Activated CD4-positive, alpha-beta T cell treated with anti-CD3 and anti-CD28 coated beads, Interleukin-2, amount 10 ng/mL, durations not matched to agents 24 days and 14 days (primary cell): ENCODE data around the gene DIS3L2. TPM values are rescaled to one million over a fixed set of nuclear protein-coding genes. Genes with fewer than 3 reads are reported as not detected.

Experiments used
- DNase-seq: peaks from one replicate; pipeline ENCODE4 v3.0.0; 2022
- H3K27ac Mint-ChIP-seq: one replicate; pipeline ENCODE4 v1.8.0; 2022; ENCODE audit warnings: mild to moderate bottlenecking, mixed read lengths
- H3K27me3 Mint-ChIP-seq: one replicate; pipeline ENCODE4 v1.8.0; 2022; ENCODE audit warnings: mixed read lengths
- H3K36me3 Mint-ChIP-seq: one replicate; pipeline ENCODE4 v1.8.0; 2022; ENCODE audit warnings: low read depth, mild to moderate bottlenecking, mixed read lengths
- H3K4me1 Mint-ChIP-seq: one replicate; pipeline ENCODE4 v1.8.0; 2021; ENCODE audit warnings: mixed read lengths
- H3K4me3 Mint-ChIP-seq: one replicate; pipeline ENCODE4 v1.8.0; 2022; ENCODE audit warnings: mild to moderate bottlenecking, moderate library complexity, mixed read lengths
- H3K9me3 Mint-ChIP-seq: one replicate; pipeline ENCODE4 v1.8.0; 2021; ENCODE audit warnings: mixed read lengths
- intact Hi-C: fragments of 100-400 bp; cut with micrococcal nuclease; formaldehyde crosslinking; loops from one replicate; pipeline ENCODE4 v1.15.1; 2023
- total RNA-seq: library from RNA; stranded (reverse); gene quantifications from 2 replicates; pipeline ENCODE4 v1.2.3, GENCODE V29; 2022

The DIS3L2 gene
- total RNA-seq, 1 donor from 2014 or later, result 27.8 TPM

GRCh38 chr2:231925303-231926179 is 36.0 kb upstream of the DIS3L2 start:
- Mint-ChIP-seq H3K9me3 (no peaks in the 10 kb centered on the region), H3K27me3 (peaks cover 53% of the 10 kb centered on the region), H3K4me1 (peaks cover 10% of the 10 kb centered on the region), H3K27ac (no peak overlapping the region), H3K4me3 (peak overlapping the region; percentile 51), H3K36me3 (no peaks in the 10 kb centered on the region)
- DNase-seq, result peak; percentile 91
- intact Hi-C loops, result loop anchor here (1.0 kb wide), 2 partner anchors 217 to 402 kb away; no protein-coding TSS in a partner anchor

GRCh38 chr2:231926180-231926741 is 35.3 kb upstream of the DIS3L2 start, which contains the start of gene NPPC:
NPPC (minus strand) TSS chr2:231926396; CDS start chr2:231926249, 147 bp downstream.
- peaks cover 55% of the 10 kb centered on the region for H3K27me3 Mint-ChIP-seq
- H3K27ac Mint-ChIP-seq, result no peak within 1 kb of the TSS

GRCh38 chr2:231926761-231927565 is 34.5 kb upstream of the DIS3L2 start:
- no peak for DNase-seq
- Mint-ChIP-seq H3K4me1 (peaks cover 10% of the 10 kb centered on the region), H3K27me3 (peaks cover 55% of the 10 kb centered on the region), H3K36me3 (no peaks in the 10 kb centered on the region), H3K9me3 (no peaks in the 10 kb centered on the region), H3K27ac (no peak overlapping the region), H3K4me3 (peak overlapping the region; percentile 63)
- intact Hi-C loops, result no loop called here

More at GRCh38 chr2:231926180-231926741, 35.3 kb upstream of the DIS3L2 start, which contains the start of gene NPPC:
- intact Hi-C loops, result no loop called here
- Mint-ChIP-seq H3K36me3 (no peaks in the 10 kb centered on the region), H3K4me1 (peaks cover 10% of the 10 kb centered on the region), H3K9me3 (no peaks in the 10 kb centered on the region), H3K4me3 (peak within 1 kb of the TSS; percentile 63)
- DNase-seq, result peak; percentile 84

GRCh38 chr2:231927566-231927890 is 34.0 kb upstream of the DIS3L2 start:
- peaks cover 10% of the 10 kb centered on the region for H3K4me1 Mint-ChIP-seq
- H3K36me3 Mint-ChIP-seq, result no peaks in the 10 kb centered on the region
- no peak for DNase-seq
- peaks cover 52% of the 10 kb centered on the region for H3K27me3 Mint-ChIP-seq
- H3K9me3 Mint-ChIP-seq, result no peaks in the 10 kb centered on the region
- H3K4me3 Mint-ChIP-seq, result no peak overlapping the region
- intact Hi-C loops, result no loop called here
- H3K27ac Mint-ChIP-seq, result no peak overlapping the region

- no peak for DNase-seq
- intact Hi-C loops, result no loop called here
- H3K36me3 Mint-ChIP-seq, result no peaks in the 10 kb centered on the region
- no peak overlapping the region for H3K27ac Mint-ChIP-seq
- no peaks in the 10 kb centered on the region for H3K9me3 Mint-ChIP-seq
- peaks cover 49% of the 10 kb centered on the region for H3K27me3 Mint-ChIP-seq
- no peak overlapping the region for H3K4me3 Mint-ChIP-seq
- peaks cover 10% of the 10 kb centered on the region for H3K4me1 Mint-ChIP-seq
These were observed 33.0 kb upstream of the DIS3L2 start for GRCh38 chr2:231928481-231928880.

- Mint-ChIP-seq H3K36me3 (no peaks in the 10 kb centered on the region), H3K4me1 (peaks cover 10% of the 10 kb centered on the region), H3K27ac (no peak overlapping the region), H3K9me3 (no peaks in the 10 kb centered on the region), H3K4me3 (no peak overlapping the region), H3K27me3 (peaks cover 42% of the 10 kb centered on the region)
- intact Hi-C loops, result no loop called here
- no peak for DNase-seq
These were observed 32.4 kb upstream of the DIS3L2 start for GRCh38 chr2:231928901-231929725.

GRCh38 chr2:231929961-231930592 is 31.4 kb upstream of the DIS3L2 start:
- Mint-ChIP-seq H3K4me1 (peaks cover 6% of the 10 kb centered on the region), H3K4me3 (no peak overlapping the region), H3K27ac (no peak overlapping the region), H3K27me3 (peaks cover 33% of the 10 kb centered on the region), H3K36me3 (no peaks in the 10 kb centered on the region), H3K9me3 (no peaks in the 10 kb centered on the region)
- DNase-seq, result peak; percentile 45
- intact Hi-C loops, result no loop called here

GRCh38 chr2:231930593-231931281 is 30.8 kb upstream of the DIS3L2 start:
- Mint-ChIP-seq H3K4me1 (peaks cover 6% of the 10 kb centered on the region), H3K4me3 (no peak overlapping the region), H3K9me3 (no peaks in the 10 kb centered on the region), H3K27ac (no peak overlapping the region), H3K36me3 (no peaks in the 10 kb centered on the region), H3K27me3 (peaks cover 33% of the 10 kb centered on the region)
- peak; percentile 40 for DNase-seq
- intact Hi-C loops, result no loop called here

GRCh38 chr2:231931481-231931915 is 30.0 kb upstream of the DIS3L2 start:
- Mint-ChIP-seq H3K4me3 (no peak overlapping the region), H3K27ac (no peak overlapping the region), H3K4me1 (peaks cover 5% of the 10 kb centered on the region), H3K27me3 (peaks cover 32% of the 10 kb centered on the region), H3K36me3 (no peaks in the 10 kb centered on the region), H3K9me3 (no peaks in the 10 kb centered on the region)
- DNase-seq, result peak; percentile 42
- intact Hi-C loops, result no loop called here

- Mint-ChIP-seq H3K4me3 (no peak overlapping the region), H3K36me3 (no peaks in the 10 kb centered on the region), H3K27ac (no peak overlapping the region), H3K4me1 (no peaks in the 10 kb centered on the region), H3K9me3 (no peaks in the 10 kb centered on the region), H3K27me3 (peaks cover 21% of the 10 kb centered on the region)
- intact Hi-C loops, result no loop called here
- DNase-seq, result no peak
These were observed 28.9 kb upstream of the DIS3L2 start for GRCh38 chr2:231932711-231932970.

GRCh38 chr2:231932985-231933915 is 28.3 kb upstream of the DIS3L2 start:
- peaks cover 14% of the 10 kb centered on the region for H3K27me3 Mint-ChIP-seq
- H3K4me1 Mint-ChIP-seq, result no peaks in the 10 kb centered on the region
- H3K27ac Mint-ChIP-seq, result no peak overlapping the region
- H3K9me3 Mint-ChIP-seq, result no peaks in the 10 kb centered on the region
- intact Hi-C loops, result no loop called here
- no peak overlapping the region for H3K4me3 Mint-ChIP-seq
- H3K36me3 Mint-ChIP-seq, result no peaks in the 10 kb centered on the region
- DNase-seq, result peak; percentile 50

- intact Hi-C loops, result no loop called here
- Mint-ChIP-seq H3K36me3 (no peaks in the 10 kb centered on the region), H3K27me3 (peaks cover 11% of the 10 kb centered on the region), H3K4me1 (no peaks in the 10 kb centered on the region), H3K4me3 (no peak overlapping the region), H3K9me3 (no peaks in the 10 kb centered on the region), H3K27ac (no peak overlapping the region)
- DNase-seq, result no peak
These were observed 27.6 kb upstream of the DIS3L2 start for GRCh38 chr2:231933916-231934401.
